ENCODE results near the gene FKBP3. TPM values are rescaled to one million over a fixed set of nuclear protein-coding genes. Genes with fewer than 3 reads are reported as not detected.
"Not testable (repeated sequence)": the region's sequence is repeated elsewhere in the genome, so short reads cannot be mapped to it uniquely, and the experiment has no call there.

FKBP3 gene
- 45.3 and 51.6 TPM in 2 replicates for total RNA-seq

- peak; percentile 96 for DNase-seq (ENCODE audit: extremely low read depth, low read depth, low spot score)
Observed at GRCh38 chr14:45134051-45134958, at the start of gene FKBP3. TSS of gene FKBP3 (minus strand) at chr14:45134481. CDS start at chr14:45134456, 25 bp downstream.

- no peak for DNase-seq (ENCODE audit: extremely low read depth, low read depth, low spot score)
Observed at GRCh38 chr14:45181806-45182205, 47.5 kb upstream of the FKBP3 start.

GRCh38 chr14:45181329-45181728 is 47.0 kb upstream of the FKBP3 start:
- no peak for DNase-seq (ENCODE audit: extremely low read depth, low read depth, low spot score)

- no peak for DNase-seq (ENCODE audit: extremely low read depth, low read depth, low spot score)
Observed at GRCh38 chr14:45177076-45177475, 42.8 kb upstream of the FKBP3 start.

- no peak for DNase-seq (ENCODE audit: extremely low read depth, low read depth, low spot score)
Observed at GRCh38 chr14:45169906-45170305, 35.6 kb upstream of the FKBP3 start.

GRCh38 chr14:45156067-45156466 is 21.8 kb upstream of the FKBP3 start:
- no peak for DNase-seq (ENCODE audit: extremely low read depth, low read depth, low spot score)

DNA sequence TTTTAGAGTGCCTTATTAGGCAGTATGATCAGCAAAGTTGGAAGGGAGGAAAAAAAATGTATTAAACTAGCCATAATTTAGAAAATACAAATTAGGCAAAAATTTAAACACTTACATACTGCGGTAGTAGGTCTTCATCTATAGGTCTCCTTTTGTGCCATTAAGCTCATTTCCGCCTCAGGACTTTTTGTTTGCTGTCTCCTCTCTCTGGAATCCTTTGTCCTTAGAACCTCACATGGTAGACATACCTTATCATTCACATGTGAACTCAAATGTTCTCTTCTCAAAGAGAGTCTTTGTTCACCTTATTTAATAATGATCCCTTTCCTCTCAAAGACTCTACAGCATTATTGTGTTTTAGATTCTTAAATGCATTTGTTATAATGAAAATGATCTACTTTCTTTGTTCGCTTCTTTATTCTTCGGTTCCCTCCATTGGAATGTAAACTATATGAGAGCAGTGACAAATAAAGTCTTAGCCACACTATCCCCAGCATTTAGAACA is 16.2 kb upstream of the FKBP3 start:
- DNase-seq (ENCODE audit: extremely low read depth, low read depth, low spot score): no peak

DNA sequence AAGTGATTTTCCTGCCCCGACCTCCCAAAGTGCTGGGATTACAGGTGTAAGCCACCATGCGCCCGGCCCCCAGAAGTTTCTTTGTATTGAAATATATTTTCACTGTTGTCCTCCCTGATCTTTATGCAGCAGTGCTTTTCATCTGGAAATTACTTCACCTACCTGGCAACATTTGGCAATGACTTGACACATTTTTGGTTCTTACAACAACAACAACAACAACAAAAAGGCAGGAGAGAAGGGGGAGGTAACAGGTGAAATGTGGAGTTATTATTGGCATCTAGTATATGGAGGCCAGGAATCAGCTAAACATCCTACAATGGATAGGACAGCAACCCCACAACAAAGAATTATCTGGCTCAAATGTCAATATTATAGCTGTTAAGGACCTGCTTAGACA is 15.3 kb upstream of the FKBP3 start:
- no peak for DNase-seq (ENCODE audit: extremely low read depth, low read depth, low spot score)

- no peak for DNase-seq (ENCODE audit: extremely low read depth, low read depth, low spot score)
Observed at GRCh38 chr14:45145214-45145613, 10.9 kb upstream of the FKBP3 start.

GRCh38 chr14:45144658-45145057 is 10.4 kb upstream of the FKBP3 start:
- no peak for DNase-seq (ENCODE audit: extremely low read depth, low read depth, low spot score)

DNA sequence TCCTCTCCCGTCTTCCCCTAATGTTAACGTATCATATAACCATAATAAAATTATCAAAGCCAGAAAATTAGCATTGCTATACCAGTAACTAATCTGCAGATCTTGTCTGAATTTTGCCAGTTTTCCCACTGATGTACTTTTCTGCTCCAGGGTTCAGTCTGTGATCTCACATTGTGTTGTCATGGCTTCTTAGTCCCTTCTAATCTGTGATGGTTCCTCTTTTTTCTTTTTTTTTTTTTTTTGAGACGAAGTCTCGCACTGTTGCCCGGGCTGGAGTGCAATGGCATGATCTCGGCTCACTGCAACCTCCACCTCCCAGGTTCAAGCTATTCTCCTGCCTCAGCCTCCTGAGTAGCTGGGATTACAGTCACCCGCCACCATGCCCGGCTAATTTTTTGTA is 7.8 kb upstream of the FKBP3 start:
- DNase-seq (ENCODE audit: extremely low read depth, low read depth, low spot score): not testable (repeated sequence)

DNA sequence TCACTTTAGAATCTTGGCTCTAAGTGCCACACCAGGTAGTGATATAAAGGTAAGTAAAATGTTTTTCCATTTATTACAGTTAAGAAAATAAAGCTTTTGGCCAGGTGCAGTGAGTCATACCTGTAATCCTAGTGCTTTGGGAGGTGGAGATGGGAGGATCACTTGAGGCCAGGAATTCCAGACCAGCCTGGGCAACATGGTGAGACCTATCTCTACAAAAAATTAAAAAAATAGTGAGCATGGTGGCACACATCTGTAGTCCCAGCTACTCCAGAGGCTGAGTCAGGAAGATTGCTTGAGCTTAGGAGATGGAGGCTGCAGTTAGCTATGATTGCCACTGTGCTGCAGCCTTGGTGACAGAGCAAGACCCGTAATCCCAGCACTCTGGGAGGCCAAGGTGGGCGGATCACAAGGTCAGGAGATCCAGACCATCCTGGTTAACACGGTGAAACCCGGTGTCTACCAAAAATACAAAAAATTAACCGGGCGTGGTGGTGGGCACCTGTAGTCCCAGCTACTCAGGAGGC is 6.4 kb upstream of the FKBP3 start:
- no peak for DNase-seq (ENCODE audit: extremely low read depth, low read depth, low spot score)

GRCh38 chr14:45136399-45136798 is 2.1 kb upstream of the FKBP3 start:
- DNase-seq (ENCODE audit: extremely low read depth, low read depth, low spot score): no peak

DNA sequence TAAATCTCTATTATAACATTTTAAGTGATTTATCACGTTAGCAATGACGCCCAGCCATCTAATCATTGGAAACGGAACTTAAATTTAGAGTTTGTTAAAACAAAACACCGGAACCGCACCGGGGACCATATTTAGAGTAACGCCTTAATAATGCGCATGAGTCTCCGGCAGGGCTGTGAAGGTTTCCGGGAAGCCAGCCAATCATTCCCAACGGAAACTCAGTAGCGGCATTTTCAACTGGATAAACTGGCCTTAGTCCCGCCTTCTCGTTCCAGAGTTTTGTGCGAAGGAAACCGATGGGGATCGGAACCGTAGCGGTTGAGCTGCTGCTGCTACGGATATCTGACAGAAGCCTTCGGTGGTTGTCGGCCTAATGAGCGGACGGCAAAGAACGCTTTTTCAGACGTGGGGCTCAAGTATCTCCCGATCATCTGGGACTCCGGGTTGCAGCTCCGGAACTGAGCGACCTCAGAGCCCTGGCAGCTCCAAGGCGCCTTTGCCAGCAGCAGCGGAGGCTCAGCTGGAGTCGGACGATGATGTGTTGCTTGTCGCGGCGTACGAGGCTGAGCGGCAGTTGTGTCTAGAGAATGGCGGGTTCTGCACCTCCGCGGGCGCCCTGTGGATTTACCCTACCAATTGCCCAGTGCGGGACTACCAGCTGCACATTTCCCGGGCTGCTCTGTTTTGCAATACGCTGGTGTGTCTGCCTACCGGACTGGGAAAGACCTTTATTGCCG is 1.5 kb upstream of the FKBP3 start, which contains the start of gene FANCM:
Gene FANCM (plus strand): TSS at position 272 of the 737 bp plus-strand sequence. CDS start 102 bp downstream, at position 374.
- peak; percentile 97 for DNase-seq (ENCODE audit: extremely low read depth, low read depth, low spot score)

DNA sequence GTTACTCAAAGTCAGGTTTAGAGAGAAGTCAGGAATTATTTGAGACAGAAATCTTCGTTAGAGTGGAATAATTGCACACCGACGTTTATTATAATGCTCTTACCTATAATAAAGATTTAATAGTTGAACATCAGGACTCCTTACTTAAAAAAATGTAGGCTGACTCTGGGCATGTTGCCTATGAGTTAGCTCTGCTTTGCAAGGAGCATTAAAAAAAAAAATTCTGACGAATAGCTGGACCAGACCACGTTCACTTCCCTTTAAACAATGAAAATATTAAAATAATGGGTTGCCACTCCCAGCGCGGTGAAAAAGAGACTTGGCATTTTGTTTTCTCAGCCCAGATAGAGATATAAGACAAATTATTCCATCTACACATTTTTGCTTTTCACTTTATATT is 875 bp upstream of the FKBP3 start:
- no peak for DNase-seq (ENCODE audit: extremely low read depth, low read depth, low spot score)

DNA sequence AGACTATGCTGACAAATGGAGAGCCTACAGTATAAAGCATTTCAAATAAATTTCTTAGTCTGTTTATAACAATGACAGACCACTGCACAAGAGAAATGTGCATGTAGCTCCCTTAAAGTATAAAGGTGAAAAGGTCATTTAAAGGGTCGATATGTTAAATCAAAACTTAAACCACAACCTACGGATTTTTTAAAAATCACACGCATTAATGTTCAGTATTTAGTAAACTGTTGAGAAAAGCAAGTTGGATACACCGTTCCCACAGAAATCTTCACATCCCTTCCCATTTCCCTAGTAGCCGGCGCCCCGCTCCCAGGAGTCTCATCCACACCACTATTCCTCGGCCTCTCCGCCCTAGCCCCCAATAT is 614 bp downstream of the FKBP3 start:
- no peak for DNase-seq (ENCODE audit: extremely low read depth, low read depth, low spot score)

GRCh38 chr14:45128963-45129629 is 5.2 kb downstream of the FKBP3 start:
- DNase-seq (ENCODE audit: extremely low read depth, low read depth, low spot score): no peak

GRCh38 chr14:45125754-45126153 is 8.5 kb downstream of the FKBP3 start:
- DNase-seq (ENCODE audit: extremely low read depth, low read depth, low spot score): no peak

DNA sequence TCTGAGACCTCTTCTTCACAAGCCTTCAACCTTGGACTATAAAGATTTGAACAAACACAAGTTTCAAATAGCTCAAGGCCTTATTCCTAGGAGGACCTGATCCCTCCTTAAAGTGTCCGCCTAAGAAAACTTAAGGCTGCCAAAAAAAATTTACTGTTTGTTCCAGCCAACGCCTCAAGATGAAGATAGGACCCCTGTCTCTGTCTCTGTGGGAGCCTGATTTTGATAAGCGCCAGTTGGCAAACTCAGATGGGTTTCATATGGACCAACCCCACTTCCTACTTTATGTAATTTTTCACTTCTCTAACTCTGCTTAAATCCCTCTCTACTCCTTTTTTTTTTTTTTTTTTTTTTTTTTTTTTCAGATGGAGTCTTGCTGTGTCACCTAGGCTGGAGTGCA is 11.0 kb downstream of the FKBP3 start:
- no peak for DNase-seq (ENCODE audit: extremely low read depth, low read depth, low spot score)

DNA sequence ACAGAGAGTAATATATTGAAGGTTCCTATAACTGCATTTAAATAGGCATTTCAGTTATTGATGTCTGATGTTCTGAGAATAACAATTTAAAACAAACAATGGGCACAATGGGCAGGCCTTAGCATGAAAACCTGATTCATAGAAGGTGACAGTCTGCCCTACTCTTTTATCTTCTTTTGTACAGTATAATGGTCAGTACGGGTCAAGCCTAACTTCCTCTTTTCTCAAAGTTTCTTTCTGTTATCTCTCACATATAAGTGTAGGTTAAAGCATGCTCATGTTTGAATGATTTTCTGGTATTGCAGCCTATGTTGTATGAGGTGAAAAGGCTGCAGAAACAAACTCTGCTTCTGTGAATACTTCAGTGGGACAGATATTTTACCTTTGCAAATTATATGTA is 14.2 kb downstream of the FKBP3 start:
- no peak for DNase-seq (ENCODE audit: extremely low read depth, low read depth, low spot score)

- no peak for DNase-seq (ENCODE audit: extremely low read depth, low read depth, low spot score)
Observed at GRCh38 chr14:45118594-45118993, 15.7 kb downstream of the FKBP3 start.
